GM21786 (cell line): ENCODE measurements around the gene CFP.
"Not testable (repeated sequence)": the region's sequence is repeated elsewhere in the genome, so short reads cannot be mapped to it uniquely, and the experiment has no call there.

Experiments used
- ATAC-seq: cut with Tn5 transposase; IDR thresholded peaks from one replicate; pipeline ENCODE4 v1.9.1; 2021; ENCODE audit not compliant: unreplicated experiment

Gene CFP

DNA sequence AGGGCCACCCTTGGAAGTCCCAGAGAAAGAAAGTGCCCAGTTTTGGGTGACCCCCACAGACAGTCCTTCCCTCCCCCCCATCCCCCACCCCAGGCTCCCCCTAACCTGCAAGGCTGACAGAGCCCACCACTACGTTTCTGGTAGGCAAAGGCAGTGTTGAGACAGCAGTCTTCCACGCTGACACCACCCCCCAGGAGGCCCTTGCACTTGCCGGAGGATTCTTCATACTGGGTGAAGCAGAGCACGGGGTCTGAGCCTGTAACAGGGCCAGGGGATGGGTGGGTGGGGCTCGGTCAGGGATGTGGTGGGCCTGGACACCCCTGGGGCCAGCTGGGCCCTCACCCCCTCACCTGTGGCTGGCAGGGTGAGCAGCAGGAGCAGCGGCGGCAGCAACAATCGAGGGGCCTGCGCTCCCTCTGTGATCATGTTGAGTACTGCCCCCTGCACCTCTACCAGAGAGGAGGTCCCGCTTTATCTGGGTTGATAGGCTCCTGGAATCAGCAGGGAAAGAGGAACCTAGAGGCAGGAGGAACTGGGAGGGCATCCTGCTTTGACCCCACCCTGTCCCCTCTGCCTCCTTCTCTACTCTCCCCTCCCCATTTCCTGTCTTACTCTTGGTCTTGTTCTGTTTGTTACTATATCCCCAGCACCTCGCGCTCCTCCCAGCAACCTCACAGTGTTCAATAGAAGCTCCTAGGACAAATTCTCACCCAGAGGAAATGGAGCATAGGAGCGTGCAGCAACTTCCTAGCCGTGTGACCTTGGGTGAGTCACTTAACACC lies at the start of gene CFP:
TSS of gene CFP (minus strand) at position 512 of the 782 bp plus-strand sequence. CDS start at position 426, 86 bp downstream.
- ATAC-seq: no peak

DNA sequence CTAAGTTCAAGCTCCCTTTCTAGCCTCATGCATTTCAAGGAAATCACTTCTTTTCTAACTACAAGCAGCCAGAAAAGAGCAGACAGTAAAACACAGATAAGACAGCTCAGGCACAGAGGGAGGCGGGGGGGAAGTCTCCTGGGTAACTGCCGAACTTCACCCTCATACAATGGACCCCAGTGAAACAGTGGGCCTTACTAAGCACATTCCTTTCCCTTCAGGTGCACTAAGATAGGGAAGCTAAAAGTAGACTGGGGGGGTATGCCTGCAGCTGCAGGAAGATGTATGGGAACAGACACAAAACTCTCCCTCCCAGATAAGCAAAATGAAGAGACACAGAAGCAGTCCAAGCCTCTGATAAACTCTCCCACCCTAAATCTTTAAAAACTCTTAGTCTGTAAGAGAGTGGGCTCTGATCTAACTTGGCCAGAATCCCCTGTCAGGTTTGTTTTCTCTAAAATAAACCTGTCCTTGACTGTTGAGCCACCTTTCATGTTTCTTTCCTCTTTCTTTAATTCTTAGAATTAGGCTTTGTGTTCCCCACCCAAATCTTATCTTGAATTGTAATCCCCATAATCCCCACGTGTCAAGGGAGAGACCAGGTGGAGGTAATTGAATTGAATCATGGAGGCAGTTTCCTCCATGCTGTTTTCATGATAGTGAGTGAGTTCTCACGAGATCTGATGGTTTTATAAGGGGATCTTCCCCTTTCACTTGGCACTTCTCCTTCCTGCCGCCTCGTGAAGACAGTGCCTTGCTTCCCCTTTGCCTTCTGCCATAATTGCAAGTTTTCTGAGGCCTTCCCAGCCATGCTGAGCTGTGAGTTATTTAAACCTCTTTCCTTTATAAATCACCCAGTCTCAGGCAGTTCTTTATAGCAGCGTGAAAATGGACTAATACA lies 46.5 kb upstream of the CFP start:
- not testable (repeated sequence) for ATAC-seq

DNA sequence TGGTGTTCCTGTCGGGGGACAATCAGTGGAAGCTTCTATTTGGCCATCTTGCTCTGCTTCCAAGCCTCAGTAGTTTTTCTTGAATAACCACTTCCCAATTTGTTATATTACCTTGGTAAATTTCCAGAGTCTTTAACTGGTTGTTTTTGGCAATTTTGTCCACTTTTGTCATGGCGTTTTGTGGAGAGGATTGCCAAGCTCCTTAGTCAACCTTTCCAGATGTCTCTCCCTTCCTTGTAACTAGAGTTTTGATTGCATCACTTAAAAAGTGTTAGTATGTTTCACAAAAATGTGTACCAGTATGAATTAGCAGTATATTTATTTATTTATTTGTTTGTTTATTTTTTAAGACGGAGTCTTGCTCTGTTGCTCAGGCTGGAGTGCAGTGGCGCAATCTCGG lies 45.0 kb upstream of the CFP start:
- no peak for ATAC-seq

DNA sequence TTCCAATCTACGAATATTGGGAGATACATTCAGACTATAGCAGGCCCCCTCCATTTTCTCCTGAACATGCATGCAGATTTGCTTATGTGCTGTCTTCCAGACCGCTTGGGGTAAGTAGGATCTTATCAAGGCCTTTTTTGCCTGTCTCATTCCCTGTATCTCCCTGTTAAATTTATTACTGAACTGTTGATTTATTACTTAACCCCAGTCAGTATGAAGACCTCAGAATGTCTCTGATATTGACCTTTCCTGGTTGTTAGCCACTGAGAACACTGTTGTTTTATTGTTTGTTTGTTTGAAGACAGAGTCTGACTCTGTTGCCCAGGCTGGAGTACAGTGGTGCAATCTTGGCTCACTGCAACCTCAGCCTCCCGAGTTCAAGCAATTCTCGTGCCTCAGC lies 36.1 kb upstream of the CFP start:
- not testable (repeated sequence) for ATAC-seq

DNA sequence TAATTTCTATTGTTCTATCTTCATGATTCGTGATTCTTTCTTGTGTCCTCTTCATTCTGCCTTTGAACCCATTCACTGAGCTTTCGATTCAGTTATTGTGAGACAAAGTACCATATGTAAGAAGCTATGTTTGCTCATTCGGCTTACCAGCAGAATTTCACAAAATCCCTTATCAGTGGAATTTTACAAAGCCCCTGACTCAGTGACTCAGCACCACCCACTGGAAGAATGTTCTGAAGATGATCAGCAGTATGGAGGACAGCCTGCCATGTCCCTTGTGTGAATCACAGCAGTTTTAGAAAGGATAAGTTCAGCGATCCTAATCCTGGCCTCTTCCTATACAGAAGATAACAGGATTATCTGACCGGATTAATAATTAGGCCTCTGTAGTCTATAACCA lies 35.0 kb upstream of the CFP start:
- no peak for ATAC-seq

DNA sequence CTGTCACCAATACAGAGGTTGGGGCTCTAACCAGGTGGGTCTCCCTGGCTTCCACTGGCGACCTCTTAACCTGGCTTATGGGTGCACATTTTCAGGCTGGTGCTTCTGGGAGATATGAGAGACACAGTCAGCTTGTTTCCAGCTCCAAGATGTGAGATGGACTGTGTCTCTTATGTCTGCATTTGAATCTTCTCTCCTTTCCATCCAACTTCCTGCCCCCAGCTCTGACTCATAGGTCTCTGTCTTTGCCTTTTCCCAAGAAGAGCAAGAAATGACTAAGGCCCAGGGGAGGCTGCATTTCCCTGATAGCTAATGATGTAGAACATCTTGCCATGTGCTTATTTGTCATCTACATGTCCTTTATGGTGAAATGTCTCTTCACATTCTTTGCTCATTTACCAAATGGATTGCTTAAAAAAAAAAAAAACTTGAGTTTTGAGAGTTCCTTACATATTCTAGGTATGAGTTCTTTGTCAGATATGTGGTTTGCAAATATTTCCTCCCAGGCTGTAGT lies 32.5 kb upstream of the CFP start:
- no peak for ATAC-seq

DNA sequence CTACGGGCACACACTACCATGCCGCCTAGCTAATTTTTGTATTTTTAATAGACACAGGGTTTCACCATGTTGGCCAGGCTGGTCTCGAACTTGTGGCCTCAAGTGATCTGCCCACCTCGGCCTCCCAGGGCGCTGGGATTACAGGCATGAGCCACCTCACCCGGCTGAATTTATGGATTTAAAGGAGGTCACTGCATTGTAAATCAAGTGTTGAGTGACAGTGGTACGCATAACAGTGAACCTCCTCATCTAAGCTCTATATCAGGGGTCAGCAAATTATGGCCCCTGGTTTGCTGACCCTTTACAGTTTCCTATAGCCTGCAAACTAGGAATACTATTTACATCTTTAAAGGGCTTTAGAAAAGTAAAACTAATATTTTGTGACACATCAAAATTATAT lies 31.8 kb upstream of the CFP start:
- no peak for ATAC-seq

DNA sequence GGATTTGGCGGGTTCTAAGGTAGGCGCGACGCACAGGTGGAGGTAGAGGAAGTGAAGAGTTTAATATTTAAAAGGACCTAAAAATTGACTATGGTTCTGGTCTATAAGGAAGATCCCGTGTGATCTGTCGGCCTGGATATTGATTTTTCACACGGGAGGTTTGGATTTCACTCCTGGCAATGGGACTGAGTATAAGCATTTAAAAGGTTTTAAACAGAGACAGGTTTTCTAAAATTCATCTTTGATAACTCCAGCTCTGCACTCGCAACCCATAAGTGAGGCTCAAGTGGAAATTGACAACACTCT lies 29.6 kb upstream of the CFP start:
- no peak for ATAC-seq

DNA sequence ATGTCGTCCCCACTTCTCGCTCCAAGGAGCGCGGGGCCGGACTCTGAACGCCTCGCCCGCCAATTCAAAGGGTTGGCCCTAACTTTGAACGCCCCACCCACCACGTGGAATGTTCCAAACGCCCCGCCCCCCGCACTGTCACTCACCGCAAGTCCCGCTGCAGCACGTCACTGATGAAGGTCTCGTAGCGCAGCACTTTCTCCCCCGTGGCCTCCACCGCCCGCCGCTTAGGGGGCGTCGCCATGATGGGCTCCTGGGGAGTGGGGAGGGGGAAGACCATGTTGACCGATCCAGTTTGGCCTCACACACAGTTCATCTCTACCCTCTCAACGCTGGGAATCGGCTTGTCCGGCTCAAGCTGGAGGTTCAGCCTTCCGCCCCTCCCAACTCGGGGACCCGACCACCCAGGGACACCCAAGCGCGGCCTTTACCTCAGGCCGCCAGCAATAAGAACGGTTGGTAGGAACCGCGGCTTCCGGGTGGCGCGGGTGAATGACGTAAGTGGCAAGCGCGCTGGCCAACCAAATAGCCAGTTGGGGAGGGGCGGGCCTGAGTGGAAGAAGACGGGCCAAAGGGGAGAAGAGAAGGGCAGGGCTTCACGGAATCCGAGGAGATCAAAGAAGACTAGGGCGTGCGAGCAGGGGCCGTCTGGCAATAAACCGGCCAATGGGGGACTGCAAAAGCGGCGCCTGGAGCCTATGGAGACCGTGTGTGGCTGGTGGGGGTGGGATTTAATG lies 29.1 kb upstream of the CFP start, which contains the start of gene UXT:
TSS of gene UXT (minus strand) at position 497 of the 737 bp plus-strand sequence. CDS start at position 244, 253 bp downstream.
- peak; percentile 78 for ATAC-seq

DNA sequence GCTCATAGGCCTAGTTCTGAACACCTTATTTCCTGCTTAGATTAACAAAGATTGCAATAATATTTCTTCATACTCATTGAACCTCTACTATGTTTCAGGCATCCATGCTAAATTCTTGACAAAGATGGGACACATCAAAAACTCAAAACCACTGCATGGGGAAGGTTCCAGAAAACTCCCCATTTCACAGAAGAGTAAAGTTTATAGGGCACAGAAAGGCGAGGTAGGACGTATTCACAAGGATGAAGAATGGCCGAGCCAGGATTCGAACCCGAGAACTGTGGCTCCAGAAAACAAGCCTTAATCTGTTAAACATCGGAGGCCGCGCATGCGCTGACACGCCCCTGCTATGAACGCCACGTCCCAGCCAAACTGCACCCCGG lies 28.6 kb upstream of the CFP start:
- no peak for ATAC-seq

DNA sequence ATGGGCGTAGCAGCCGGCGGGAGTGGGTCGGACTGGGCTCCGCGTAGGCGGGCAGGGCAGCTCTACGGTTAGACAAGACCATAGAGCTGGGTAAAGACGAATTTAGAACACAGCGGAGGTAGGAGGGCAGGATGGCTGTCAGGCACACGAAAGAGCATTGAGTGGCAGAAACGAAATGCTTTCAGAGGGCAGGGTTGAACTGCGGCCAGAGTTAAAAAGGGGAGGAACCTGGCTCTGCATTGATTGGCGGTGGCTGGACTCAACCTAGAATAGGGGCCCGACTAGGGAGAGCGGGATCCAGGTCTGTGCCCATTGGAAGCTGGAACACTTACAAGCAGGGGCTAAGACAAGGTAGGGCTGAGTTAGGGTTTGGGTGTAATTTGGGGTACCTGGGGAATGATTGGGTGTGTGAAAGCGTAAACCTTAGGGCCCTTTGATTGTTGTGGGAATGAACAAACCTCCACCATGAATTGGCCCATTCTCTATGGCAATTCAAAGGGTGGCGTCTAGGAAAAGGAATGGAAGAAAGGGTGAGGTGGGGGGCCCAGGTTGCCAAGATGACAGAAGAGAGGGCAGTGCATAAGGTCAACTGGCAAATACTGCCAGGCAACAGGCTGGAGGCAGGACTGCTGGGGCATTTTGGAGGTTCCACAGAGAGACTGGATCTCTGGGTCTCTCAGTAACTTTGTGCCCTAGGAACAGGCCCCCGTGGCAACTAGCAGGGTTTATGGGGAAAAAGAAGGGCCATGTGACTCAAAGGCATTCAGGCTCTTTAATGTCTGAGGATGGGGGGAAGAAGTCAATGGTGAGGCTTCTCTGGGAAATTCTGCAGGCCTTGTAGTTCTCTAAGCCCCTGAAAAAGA lies 21.5 kb upstream of the CFP start:
- ATAC-seq: no peak

DNA sequence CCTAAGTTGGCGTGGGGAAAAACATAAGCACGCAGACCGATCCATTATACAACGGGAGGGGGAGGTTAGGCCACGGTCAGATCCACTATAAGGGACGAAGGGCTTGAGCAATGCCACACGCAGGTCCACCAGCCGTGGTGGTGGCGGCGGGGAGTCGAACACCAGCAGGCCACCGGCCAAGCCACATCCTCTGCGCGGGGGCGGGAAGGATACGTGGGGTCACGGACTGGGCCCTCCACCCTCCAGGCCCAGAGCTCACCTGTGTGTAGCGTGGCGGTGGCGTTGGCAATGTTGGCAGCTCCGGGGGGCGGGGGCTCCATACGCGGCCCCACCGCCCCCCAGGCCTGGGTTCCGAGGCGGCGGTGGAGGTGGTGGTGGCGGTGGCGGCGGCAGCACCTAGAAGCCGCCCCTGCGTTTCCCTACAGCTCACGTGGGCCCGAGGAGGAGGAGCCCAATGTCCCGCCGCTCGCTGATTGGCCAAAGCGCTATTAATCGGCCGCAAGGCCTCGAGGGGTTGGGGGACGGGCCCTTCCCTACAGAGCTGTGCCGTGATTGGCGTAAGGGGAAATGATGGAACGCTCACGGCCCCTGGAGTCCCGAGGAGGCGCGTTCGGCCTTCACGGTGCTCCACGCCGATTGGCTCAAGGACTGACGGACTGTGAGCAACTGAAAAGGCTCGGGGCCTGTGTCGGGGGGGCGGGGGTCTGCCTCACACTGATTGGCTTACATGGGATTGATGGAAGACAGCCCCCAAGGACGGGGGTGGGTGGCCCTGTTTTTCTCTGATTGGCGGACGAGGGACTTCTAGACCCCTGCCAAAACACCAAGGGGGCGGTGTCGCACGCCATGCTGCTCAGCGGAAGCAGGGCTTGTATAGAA lies 20.7 kb upstream of the CFP start, which contains the start of gene ELK1:
TSS of gene ELK1 (minus strand) at position 400 of the 879 bp plus-strand sequence. CDS start 9,122 bp downstream, outside the sequence.
- ATAC-seq: peak; percentile 87

DNA sequence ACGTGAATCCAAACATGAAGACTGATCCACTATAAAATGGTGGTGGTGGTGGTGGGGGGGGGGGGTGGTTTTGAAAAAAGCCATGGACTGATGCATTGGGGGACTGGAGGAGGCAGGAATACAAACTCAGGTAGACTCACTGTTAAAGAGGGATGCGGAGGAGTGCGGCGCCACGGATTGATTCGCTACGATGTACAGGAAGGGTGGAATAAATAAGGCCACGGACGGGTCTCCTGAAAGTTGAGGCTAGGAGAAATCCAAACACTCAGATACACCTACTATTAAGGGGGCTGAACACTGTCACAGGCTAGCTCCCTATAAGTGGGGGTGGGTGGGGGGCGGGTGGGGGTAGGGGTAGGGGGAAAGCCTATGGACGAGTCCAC lies 20.0 kb upstream of the CFP start:
- no peak for ATAC-seq

DNA sequence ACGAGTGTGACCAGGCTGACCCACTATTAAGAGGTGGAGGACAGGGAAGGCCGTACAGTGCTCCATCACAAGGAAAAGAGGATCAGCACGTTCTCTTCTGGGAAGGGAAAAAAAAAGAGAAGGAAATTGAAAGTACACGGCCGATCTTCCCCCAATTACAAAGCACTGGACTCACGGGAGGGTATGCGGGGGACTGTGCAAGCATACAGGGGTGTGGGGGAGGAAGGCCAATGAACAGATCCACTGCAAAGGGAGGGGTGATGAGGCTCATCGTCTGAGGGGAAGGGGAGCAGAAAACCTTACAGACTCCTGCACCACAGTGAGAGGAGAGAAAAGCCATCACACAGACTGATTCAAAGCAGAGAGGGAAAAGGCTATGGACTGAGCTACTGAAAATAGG lies 19.5 kb upstream of the CFP start:
- ATAC-seq: no peak

DNA sequence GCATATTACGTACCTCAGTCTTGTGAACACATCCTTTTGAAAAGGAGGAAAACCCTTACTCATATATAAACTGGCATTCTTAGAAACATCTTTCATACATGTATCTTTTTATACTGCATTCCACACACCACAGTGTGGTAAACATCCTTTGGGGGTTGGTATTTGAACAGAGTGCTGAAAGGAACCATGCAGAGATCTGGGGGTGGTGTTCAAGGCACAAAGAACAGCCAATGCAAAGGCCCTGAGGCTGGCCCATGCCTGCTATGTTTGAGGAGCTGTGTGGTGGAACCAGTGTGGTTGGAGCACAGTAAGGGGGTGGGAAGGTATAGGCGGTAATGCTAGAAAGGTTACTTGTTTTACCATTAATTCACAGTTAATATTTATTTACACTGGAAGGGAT lies 18.6 kb upstream of the CFP start:
- no peak for ATAC-seq

DNA sequence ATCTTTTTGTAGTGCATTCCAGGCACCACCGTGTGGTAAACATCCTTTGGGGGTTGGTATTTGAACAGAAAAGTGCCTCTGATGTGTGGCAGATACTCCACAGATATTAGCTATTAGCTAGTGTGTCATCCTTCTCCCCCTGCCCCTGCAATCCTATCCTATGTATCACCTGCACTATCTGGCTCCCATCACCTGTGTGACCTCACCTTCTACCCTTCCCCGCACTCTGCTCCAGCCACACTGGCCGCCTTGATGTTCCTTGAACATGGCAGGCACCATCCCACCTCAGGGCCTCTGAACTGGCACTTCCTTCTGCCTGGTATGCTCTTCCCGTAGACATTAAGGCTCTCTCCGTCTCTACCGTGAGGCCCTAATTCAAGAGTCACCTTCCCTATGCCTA lies 16.9 kb upstream of the CFP start:
- ATAC-seq: no peak

DNA sequence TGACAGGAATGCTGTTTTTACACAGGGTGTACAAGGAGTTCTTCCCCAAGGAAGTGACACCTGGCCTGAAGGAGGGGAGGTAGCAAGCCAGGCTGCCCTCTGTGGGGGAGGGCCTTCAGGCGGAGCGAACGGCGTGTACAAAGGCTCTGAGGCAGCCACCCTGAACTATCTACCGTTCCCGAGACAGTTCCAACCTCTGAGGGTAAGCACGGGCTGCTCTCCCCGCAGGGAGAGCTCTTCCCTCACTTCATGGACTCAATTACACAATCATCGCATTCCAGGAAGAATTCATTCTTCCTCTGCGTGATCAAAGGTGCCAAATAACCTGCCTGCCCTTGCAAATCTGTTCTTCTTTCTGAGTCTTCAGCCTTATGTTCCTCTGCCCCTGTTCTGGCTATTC lies 15.8 kb upstream of the CFP start:
- no peak for ATAC-seq

DNA sequence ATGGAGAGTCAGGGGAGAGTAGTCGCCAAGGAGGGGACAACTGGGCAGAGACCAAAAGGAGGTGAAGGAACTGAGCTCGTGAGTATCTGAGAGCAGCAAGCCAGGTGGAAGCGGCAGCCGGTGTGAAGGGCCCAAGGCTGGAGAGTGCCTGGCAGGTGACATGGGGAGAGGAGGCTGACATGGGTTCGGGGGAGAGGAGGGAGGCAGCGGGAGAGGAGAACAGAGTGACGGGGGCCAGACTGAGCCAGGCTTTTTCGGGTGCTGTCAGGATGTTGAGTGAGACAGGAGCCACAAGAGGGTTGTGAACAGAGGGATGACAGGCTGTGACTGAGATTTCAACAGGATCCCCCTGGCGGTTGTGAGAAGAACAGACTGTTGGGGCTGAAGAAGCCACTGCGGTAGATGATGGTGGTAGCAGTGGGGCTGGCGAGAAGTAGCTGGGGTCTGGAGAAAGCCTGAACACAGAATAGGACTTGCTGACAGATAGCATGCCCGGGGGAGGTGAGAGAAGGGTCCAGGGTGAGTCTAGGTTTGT lies 14.9 kb upstream of the CFP start:
- no peak for ATAC-seq

DNA sequence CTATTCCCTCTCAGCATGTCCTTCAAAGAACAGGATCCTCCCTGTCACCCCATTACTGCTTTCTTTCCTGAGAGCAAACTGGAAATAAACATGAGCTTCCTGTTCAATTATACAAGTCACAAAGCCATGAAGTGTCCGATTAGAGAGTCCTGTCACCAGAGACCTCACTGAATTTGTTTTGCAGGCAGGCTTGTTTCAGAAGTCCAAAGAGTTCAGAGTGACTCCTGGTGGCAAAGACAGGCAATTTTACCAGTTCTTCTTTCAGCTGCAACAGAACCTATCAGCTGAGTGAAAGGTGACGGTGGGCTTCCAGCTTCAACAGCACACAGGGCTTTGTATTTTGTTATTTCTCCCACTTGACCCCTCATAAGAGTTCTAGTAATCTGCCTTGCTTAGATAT lies 14.2 kb upstream of the CFP start:
- ATAC-seq: no peak
